ENCODE data around the gene SLCO2B1. TPM values are rescaled to one million over a fixed set of nuclear protein-coding genes. Genes with fewer than 3 reads are reported as not detected.

Gene SLCO2B1
- total RNA-seq, 6 experiments from 2014 or later: not detected

DNA sequence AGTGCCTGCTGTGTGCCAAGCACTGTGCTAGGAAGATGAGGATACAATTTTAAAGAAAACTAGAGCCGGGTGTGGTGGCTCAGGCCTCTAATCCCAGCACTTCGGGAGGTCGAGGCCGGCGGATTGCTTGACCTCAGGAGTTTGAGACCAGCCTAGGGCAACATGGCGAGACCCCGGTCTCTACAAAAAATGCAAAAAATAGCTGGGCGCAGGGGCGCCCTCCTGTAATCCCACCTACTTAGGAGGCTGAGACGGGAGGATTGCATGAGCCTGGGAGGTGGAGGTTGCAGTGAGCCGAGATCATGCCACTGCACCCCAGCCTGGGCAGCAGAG lies 98.0 kb downstream of the SLCO2B1 start:
- peak; percentile 65 for TF ChIP-seq CTCF (IDR thresholded peaks at IDR 0.05)
- Mint-ChIP-seq H3K36me3 (ENCODE audit: low read depth) (peaks cover 10% of the 10 kb centered on the region; the same call in 1 of the 2 replicates), H3K27me3 (ENCODE audit: insufficient read depth) (peaks cover 32% of the 10 kb centered on the region), H3K4me1 (ENCODE audit: low read depth) (no peaks in the 10 kb centered on the region), H3K9me3 (peaks cover 17% of the 10 kb centered on the region), H3K4me3 (no peak overlapping the region), H3K27ac (no peak overlapping the region)
- DNase-seq: no peak

- peaks cover 20% of the 10 kb centered on the region for H3K9me3 Mint-ChIP-seq
- H3K27ac Mint-ChIP-seq: no peak overlapping the region
- H3K4me3 Mint-ChIP-seq: no peak overlapping the region
- no peaks in the 10 kb centered on the region for H3K4me1 Mint-ChIP-seq (ENCODE audit: low read depth)
- peaks cover 10% of the 10 kb centered on the region; the same call in 1 of the 2 replicates for H3K36me3 Mint-ChIP-seq (ENCODE audit: low read depth)
- TF ChIP-seq CTCF (IDR thresholded peaks at IDR 0.05): no peak
- no peak for DNase-seq
- peaks cover 25% of the 10 kb centered on the region for H3K27me3 Mint-ChIP-seq (ENCODE audit: insufficient read depth)
Observed at GRCh38 chr11:75249704-75250103, 98.8 kb downstream of the SLCO2B1 start.

DNA sequence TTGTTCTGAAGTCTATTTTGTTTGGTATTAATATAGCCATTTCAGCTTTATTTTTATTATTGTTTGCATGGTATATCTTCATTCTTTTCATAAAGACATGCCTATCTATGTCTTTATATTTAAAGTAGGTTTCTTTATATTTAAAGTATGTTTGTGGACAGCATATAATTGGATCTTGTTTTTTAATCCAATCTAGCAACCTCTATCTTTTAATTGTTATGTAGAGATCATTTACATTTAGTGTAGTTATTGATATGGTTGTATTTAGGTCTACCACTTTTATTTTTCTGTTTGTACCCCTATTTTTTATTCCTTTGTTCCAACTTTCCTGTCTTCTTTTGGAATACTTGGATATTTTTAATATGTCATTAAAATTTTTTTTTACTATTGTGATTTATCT lies 103.4 kb downstream of the SLCO2B1 start:
- H3K36me3 Mint-ChIP-seq (ENCODE audit: low read depth): peaks cover 10% of the 10 kb centered on the region; the same call in 1 of the 2 replicates
- H3K27me3 Mint-ChIP-seq (ENCODE audit: insufficient read depth): peaks cover 9% of the 10 kb centered on the region
- peaks cover 20% of the 10 kb centered on the region for H3K9me3 Mint-ChIP-seq
- no peak overlapping the region for H3K4me3 Mint-ChIP-seq
- no peak for DNase-seq
- no peak overlapping the region for H3K27ac Mint-ChIP-seq
- no peak for TF ChIP-seq CTCF (IDR thresholded peaks at IDR 0.05)
- H3K4me1 Mint-ChIP-seq (ENCODE audit: low read depth): no peaks in the 10 kb centered on the region

Other genes starting within 250 kb of the SLCO2B1 start
- 1 to 10 TPM; 5.4 to 7.0 (median 6.0) TPM for gene XRRA1, start 202.0 kb upstream of the SLCO2B1 start, total RNA-seq (2021; fragmentation: NEBNext Ultra II Directional; extraction: Animal tissue kit (Norgen Biotek cat#: 25700))
- 100 to 1,000 TPM; 152 to 190 (median 168) TPM for gene SPCS2, start 201.8 kb upstream of the SLCO2B1 start, total RNA-seq (2021; fragmentation: NEBNext Ultra II Directional; extraction: Animal tissue kit (Norgen Biotek cat#: 25700))
- 1 to 10 TPM; 7.6 to 8.9 (median 8.4) TPM for gene NEU3, start 162.2 kb upstream of the SLCO2B1 start, total RNA-seq (2021; fragmentation: NEBNext Ultra II Directional; extraction: Animal tissue kit (Norgen Biotek cat#: 25700))
- not detected for gene OR2AT4, start 54.2 kb upstream of the SLCO2B1 start, total RNA-seq (2021; fragmentation: NEBNext Ultra II Directional; extraction: Animal tissue kit (Norgen Biotek cat#: 25700))
- not detected for gene TPBGL, start 89.7 kb downstream of the SLCO2B1 start, total RNA-seq (2021; fragmentation: NEBNext Ultra II Directional; extraction: Animal tissue kit (Norgen Biotek cat#: 25700))
- gene ARRB1, start 200.6 kb downstream of the SLCO2B1 start, total RNA-seq (2021; fragmentation: NEBNext Ultra II Directional; extraction: Animal tissue kit (Norgen Biotek cat#: 25700)): 10 to 100 TPM; 10.8 to 14.4 (median 11.2) TPM
- 1,000 to 10,000 TPM; 1,897 to 2,167 (median 1,932) TPM for gene RPS3, start 248.4 kb downstream of the SLCO2B1 start, total RNA-seq (2021; fragmentation: NEBNext Ultra II Directional; extraction: Animal tissue kit (Norgen Biotek cat#: 25700))